ENCODE measurements around the gene NECAB3. TPM values are rescaled to one million over a fixed set of nuclear protein-coding genes. Genes with fewer than 3 reads are reported as not detected.

The NECAB3 gene
- total and polyA plus RNA-seq, 2 of the 13 experiments (the other 11 are each of a cell fraction or from before 2014, with no cell fraction given), result 61.5 to 65.5 TPM

- TF ChIP-seq ZBED4 (CRISPR knock-in tag; IDR thresholded peaks at IDR 0.05; ENCODE audit: borderline replicate concordance) (peak; percentile 62), E2F5 (CRISPR knock-in tag; conservative IDR thresholded peaks at IDR 0.05) (peak; percentile 98), POLR2AphosphoS2 (IDR thresholded peaks at IDR 0.05; ENCODE audit: low read depth, low read length) (no peak), ZNF749 (CRISPR knock-in tag; IDR thresholded peaks at IDR 0.05; ENCODE audit: borderline replicate concordance) (peak; percentile 98), NPAS2 (CRISPR knock-in tag; IDR thresholded peaks at IDR 0.05; ENCODE audit: borderline replicate concordance) (no peak), SAP130 (CRISPR knock-in tag; IDR thresholded peaks at IDR 0.05; ENCODE audit: low read depth) (peak; percentile 99), SP5 (CRISPR knock-in tag; IDR thresholded peaks at IDR 0.05; ENCODE audit: borderline replicate concordance, low read depth) (0 out of 2 replicates have a peak, but pooled peaks have one; percentile 67), KAT8 (CRISPR knock-in tag; IDR thresholded peaks at IDR 0.05) (peak; percentile 77), ARNT2 (CRISPR knock-in tag; IDR thresholded peaks at IDR 0.05; ENCODE audit: low read depth) (peak; percentile 99), EHMT2 (IDR thresholded peaks at IDR 0.05; ENCODE audit: borderline replicate concordance, low read depth, low read length) (no peak), HMGXB4 (CRISPR knock-in tag; IDR thresholded peaks at IDR 0.05; ENCODE audit: borderline replicate concordance in 1 of 2, low read depth in 1 of 2) (peak; percentile 58; a peak in 3 of 4 replicates), ATF4 (CRISPR knock-in tag; IDR thresholded peaks at IDR 0.05) (peak in 1 of 2 experiments; percentile 87; a peak in 2 of 4 replicates), SKI (IDR thresholded peaks at IDR 0.05; ENCODE audit: partially characterized antibody) (peak; percentile 8), ZNF205 (CRISPR knock-in tag; IDR thresholded peaks at IDR 0.05) (peak; percentile 76; the same call in 1 of the 2 replicates), STAG1 (CRISPR knock-in tag; IDR thresholded peaks at IDR 0.05) (peak; percentile 10; the same call in 1 of the 2 replicates)
- TF ChIP-seq, protein P1, sequence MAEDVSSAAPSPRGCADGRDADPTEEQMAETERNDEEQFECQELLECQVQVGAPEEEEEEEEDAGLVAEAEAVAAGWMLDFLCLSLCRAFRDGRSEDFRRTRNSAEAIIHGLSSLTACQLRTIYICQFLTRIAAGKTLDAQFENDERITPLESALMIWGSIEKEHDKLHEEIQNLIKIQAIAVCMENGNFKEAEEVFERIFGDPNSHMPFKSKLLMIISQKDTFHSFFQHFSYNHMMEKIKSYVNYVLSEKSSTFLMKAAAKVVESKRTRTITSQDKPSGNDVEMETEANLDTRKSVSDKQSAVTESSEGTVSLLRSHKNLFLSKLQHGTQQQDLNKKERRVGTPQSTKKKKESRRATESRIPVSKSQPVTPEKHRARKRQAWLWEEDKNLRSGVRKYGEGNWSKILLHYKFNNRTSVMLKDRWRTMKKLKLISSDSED (CRISPR knock-in tag; IDR thresholded peaks at IDR 0.05), result no peak
- TF ChIP-seq, protein P2, sequence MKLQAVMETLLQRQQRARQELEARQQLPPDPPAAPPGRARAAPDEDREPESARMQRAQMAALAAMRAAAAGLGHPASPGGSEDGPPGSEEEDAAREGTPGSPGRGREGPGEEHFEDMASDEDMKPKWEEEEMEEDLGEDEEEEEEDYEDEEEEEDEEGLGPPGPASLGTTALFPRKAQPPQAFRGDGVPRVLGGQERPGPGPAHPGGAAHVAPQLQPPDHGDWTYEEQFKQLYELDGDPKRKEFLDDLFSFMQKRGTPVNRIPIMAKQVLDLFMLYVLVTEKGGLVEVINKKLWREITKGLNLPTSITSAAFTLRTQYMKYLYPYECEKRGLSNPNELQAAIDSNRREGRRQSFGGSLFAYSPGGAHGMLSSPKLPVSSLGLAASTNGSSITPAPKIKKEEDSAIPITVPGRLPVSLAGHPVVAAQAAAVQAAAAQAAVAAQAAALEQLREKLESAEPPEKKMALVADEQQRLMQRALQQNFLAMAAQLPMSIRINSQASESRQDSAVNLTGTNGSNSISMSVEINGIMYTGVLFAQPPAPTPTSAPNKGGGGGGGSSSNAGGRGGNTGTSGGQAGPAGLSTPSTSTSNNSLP (IDR thresholded peaks at IDR 0.05; ENCODE audit: low read depth, low read length), result no peak
These were observed 12.1 kb upstream of the NECAB3 start, which contains the start of gene E2F1 (continued) for GRCh38 chr20:33686100-33686983.
